GM12864 (cell line): ENCODE measurements around the gene SLC16A11.

Experiments
- DNase-seq: peaks from one replicate; pipeline ENCODE4 v3.0.0-alpha.2; 2011; ENCODE audit warnings: low read depth
- H3K4me3 ChIP-seq: 2 replicates; pipeline ENCODE4 v1.5.1; 2011; ENCODE audit warnings: mild to moderate bottlenecking, low read depth, low read length, control low read depth
- CTCF ChIP-seq: IDR thresholded peaks from 2 replicates; pipeline ENCODE4 v1.5.1; 2011; ENCODE audit warnings: low read depth, mild to moderate bottlenecking, moderate library complexity, low read length, control low read depth, inconsistent platforms; ENCODE audit errors: missing control alignments

The SLC16A11 gene

DNA sequence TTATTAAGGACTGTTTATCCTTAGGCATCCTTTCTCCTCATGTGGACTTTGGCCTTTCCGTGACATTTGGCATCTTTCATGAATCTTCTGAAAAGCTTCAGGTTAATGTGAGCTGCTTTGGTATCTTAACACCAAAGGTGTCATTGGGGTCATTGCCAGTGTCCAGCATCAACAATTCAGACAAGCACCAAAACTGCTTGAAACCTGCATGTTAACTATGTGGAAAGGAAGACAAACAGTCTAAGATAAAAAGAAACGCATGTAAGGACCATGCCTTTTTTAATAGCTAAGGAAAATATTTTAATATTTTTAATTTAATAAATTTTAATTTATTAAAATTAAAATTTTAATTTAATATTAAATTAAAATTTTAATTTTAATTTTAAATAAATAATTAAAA is 40.1 kb downstream of the SLC16A11 start:
- H3K4me3 ChIP-seq, result no peak overlapping the region
- no peak for DNase-seq
- no peak for TF ChIP-seq CTCF

GRCh38 chr17:7002288-7003047 is 41.4 kb downstream of the SLC16A11 start:
- no peak for DNase-seq
- TF ChIP-seq CTCF, result no peak
- no peak overlapping the region for H3K4me3 ChIP-seq

- H3K4me3 ChIP-seq, result no peak overlapping the region
- DNase-seq, result no peak
- TF ChIP-seq CTCF, result peak; percentile 73
Measured at GRCh38 chr17:7001318-7001961, 42.5 kb downstream of the SLC16A11 start.

DNA sequence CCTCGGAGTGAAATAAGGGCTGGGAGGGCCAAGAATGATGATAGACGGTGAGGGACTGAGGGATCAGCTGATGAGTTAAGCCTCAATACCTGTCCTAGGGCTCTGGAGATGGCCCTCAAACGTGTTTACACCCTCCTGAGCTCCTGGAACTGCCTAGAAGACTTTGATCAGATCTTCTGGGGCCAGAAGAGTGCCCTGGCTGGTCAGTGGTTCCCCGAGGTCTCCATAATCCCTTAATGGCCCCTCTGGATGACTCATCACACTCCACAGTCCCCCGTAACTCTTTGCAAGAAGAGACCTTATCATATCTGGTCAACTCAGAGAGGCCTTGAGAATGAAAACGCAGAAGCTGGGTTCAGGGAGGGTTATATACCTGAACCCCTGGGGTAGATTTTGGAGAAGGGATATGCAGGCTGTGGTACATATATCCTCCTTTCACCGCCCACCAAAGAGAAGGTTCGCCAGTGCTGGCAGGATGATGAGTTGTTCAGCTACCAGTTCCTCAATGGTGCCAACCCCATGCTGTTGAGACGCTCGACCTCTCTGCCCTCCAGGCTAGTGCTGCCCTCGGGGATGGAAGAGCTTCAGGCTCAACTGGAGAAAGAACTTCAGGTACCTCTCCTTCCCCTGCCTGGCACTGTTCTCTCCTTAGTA is 44.9 kb downstream of the SLC16A11 start:
- DNase-seq, result no peak
- H3K4me3 ChIP-seq, result no peak overlapping the region
- TF ChIP-seq CTCF, result no peak

DNA sequence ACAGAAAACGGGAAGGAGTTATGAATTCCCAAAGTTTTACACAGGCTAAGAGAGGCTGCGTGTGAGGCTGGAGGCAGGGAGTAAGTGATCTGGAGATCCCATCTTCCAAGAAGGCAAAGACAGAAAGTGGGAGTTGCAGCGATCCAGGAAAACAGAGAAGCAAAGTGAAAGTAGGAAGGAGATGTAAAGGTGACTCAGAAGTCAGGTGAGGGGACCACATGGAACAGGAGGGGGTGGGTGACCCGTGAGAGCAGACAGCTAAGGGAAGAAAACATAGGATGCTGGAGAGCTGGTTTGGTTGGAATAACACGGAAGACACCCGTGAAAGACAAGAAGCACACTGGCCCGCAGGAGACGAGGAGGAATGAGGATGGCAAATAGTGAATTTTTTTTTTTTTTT is 46.7 kb downstream of the SLC16A11 start:
- DNase-seq, result no peak
- no peak for TF ChIP-seq CTCF
- no peak overlapping the region for H3K4me3 ChIP-seq

- TF ChIP-seq CTCF, result no peak
- DNase-seq, result no peak
- H3K4me3 ChIP-seq, result no peak overlapping the region
Measured at GRCh38 chr17:6996256-6997011, 47.5 kb downstream of the SLC16A11 start.
